IMR-90 (cell line): ENCODE data around the gene WAC. TPM values are rescaled to one million over a fixed set of nuclear protein-coding genes. Genes with fewer than 3 reads are reported as not detected.

Source experiments
- ATAC-seq: fragments of 200-7000 bp; cut with Tn5 transposase; 2 replicates; pipeline ENCODE4 v1.9.1; 2020; ENCODE audit warnings: low read depth, mild to moderate bottlenecking, moderate library complexity
- BruUV-seq: library from RNA; stranded (reverse); fragments of 400-500 nt; replicated peaks from 2 replicates; lab custom pipeline; 2021; lab: Mats Ljungman, UMichigan
- CTCF ChIA-PET: fragments of 300-600 bp; formaldehyde crosslinking; extraction: SDS; loops from one replicate; lab custom pipeline; 2021; ENCODE audit warnings: antibody characterized with exemption; lab: Yijun Ruan, JAX
- POLR2A ChIA-PET: fragments of 300-600 bp; sonication (Branson Sonifier 250); formaldehyde crosslinking; loops from one replicate; lab custom pipeline; 2022; ENCODE audit warnings: antibody characterized with exemption; ENCODE audit not compliant: unreplicated experiment; lab: Charles Lee
- DNase-seq: peaks from one replicate; pipeline ENCODE4 v3.0.0; 2013
- H2AFZ ChIP-seq: replicated peaks from 2 replicates; pipeline ENCODE3; 2013; ENCODE audit warnings: low read length, mild to moderate bottlenecking; ENCODE audit not compliant: poor library complexity
- H2AK5ac ChIP-seq: 2 replicates; pipeline ENCODE4 v1.6.1; 2013; ENCODE audit warnings: low read depth, low read length, inconsistent platforms
- H2AK9ac ChIP-seq: replicated peaks from 2 replicates; pipeline ENCODE3; 2013; ENCODE audit warnings: mild to moderate bottlenecking, low read depth, low read length, moderate library complexity; ENCODE audit not compliant: poor library complexity
- H2BK120ac ChIP-seq: 2 replicates; pipeline ENCODE4 v1.6.1; 2013; ENCODE audit warnings: low read depth, low read length, inconsistent platforms
- H2BK15ac ChIP-seq: 3 replicates; pipeline ENCODE4 v1.6.1; 2013; ENCODE audit warnings: low read depth, low read length, inconsistent platforms
- H2BK20ac ChIP-seq: 2 replicates; pipeline ENCODE4 v1.6.1; 2013; ENCODE audit warnings: low read depth, mild to moderate bottlenecking, inconsistent platforms, low read length, moderate library complexity
- H2BK5ac ChIP-seq: 2 replicates; pipeline ENCODE4 v1.6.1; 2013; ENCODE audit warnings: mild to moderate bottlenecking, low read depth, low read length, inconsistent platforms; ENCODE audit not compliant: poor library complexity, severe bottlenecking
- H3K14ac ChIP-seq: replicated peaks from 2 replicates; pipeline ENCODE4 v1.6.1; 2013; ENCODE audit warnings: low read depth, low read length, inconsistent platforms
- H3K18ac ChIP-seq: 2 replicates; pipeline ENCODE4 v1.6.1; 2013; ENCODE audit warnings: low read depth, low read length, control low read depth
- H3K23ac ChIP-seq: 2 replicates; pipeline ENCODE4 v1.6.1; 2013; ENCODE audit warnings: low read depth, low read length, inconsistent platforms
- H3K27ac ChIP-seq: 2 replicates; pipeline ENCODE4 v1.5.1; 2013; ENCODE audit warnings: mild to moderate bottlenecking, control low read depth, low read length; ENCODE audit not compliant: insufficient read depth
- H3K27me3 ChIP-seq: 2 replicates; pipeline ENCODE4 v1.6.1; 2013; ENCODE audit warnings: low read length; ENCODE audit not compliant: control insufficient read depth, insufficient read depth
- H3K36me3 ChIP-seq: 2 replicates; pipeline ENCODE4 v1.6.1; 2013; ENCODE audit warnings: low read length, mixed read lengths; ENCODE audit not compliant: control insufficient read depth, insufficient read depth
- H3K4ac ChIP-seq: 2 replicates; pipeline ENCODE4 v1.6.1; 2013; ENCODE audit warnings: low read depth, low read length, inconsistent platforms
- H3K4me1 ChIP-seq: 2 replicates; pipeline ENCODE4 v1.6.1; 2013; ENCODE audit warnings: low read length, mixed read lengths; ENCODE audit not compliant: control insufficient read depth, insufficient read depth
- H3K4me2 ChIP-seq: 2 replicates; pipeline ENCODE4 v1.6.1; 2013; ENCODE audit warnings: low read depth, mild to moderate bottlenecking, control low read depth, low read length, moderate library complexity
- H3K4me3 ChIP-seq: 2 replicates; pipeline ENCODE4 v1.5.1; 2013; ENCODE audit warnings: low read depth, mild to moderate bottlenecking, control low read depth, low read length, moderate library complexity; ENCODE audit not compliant: insufficient read depth
- H3K56ac ChIP-seq: 2 replicates; pipeline ENCODE4 v1.6.1; 2013; ENCODE audit warnings: low read length, inconsistent platforms; ENCODE audit not compliant: insufficient read depth; ENCODE audit errors: extremely low read depth
- H3K79me1 ChIP-seq, 2 experiments: 2 replicates each; pipeline ENCODE4 v1.6.1; 2013; ENCODE audit warnings: low read length in 2 of 2, inconsistent platforms in 1 of 2, low read depth in 1 of 2
- H3K9ac ChIP-seq: 2 replicates; pipeline ENCODE4 v1.6.1; 2013; ENCODE audit warnings: low read depth, low read length, control low read depth
- H3K9me1 ChIP-seq: 2 replicates; pipeline ENCODE4 v1.6.1; 2013; ENCODE audit warnings: low read length, inconsistent platforms; ENCODE audit not compliant: insufficient read depth
- H3K9me3 ChIP-seq: 2 replicates; pipeline ENCODE4 v1.6.1; 2013; ENCODE audit warnings: low read length; ENCODE audit not compliant: control insufficient read depth, insufficient read depth
- H4K20me1 ChIP-seq: 2 replicates; pipeline ENCODE4 v1.6.1; 2013; ENCODE audit warnings: low read length, inconsistent platforms; ENCODE audit not compliant: insufficient read depth
- H4K5ac ChIP-seq: 2 replicates; pipeline ENCODE4 v1.6.1; 2013; ENCODE audit warnings: mild to moderate bottlenecking, low read depth, low read length, control low read depth
- H4K8ac ChIP-seq, 2 experiments: 2 replicates each; pipeline ENCODE4 v1.6.1; 2013; ENCODE audit warnings: low read depth in 2 of 2, low read length in 2 of 2, control low read depth in 1 of 2, inconsistent platforms in 1 of 2
- H4K91ac ChIP-seq: 2 replicates; pipeline ENCODE4 v1.6.1; 2013; ENCODE audit warnings: low read depth, low read length, inconsistent platforms; ENCODE audit not compliant: insufficient read depth
- FOS ChIP-seq: fragments of 150-350 bp; IDR thresholded peaks from 2 replicates; pipeline ENCODE4 v1.6.1; 2016; ENCODE audit warnings: low read depth, low read length
- MAFK ChIP-seq: IDR thresholded peaks from 2 replicates; pipeline ENCODE4 v1.6.1; 2012; ENCODE audit warnings: low read depth, low read length, improper control_type of control experiment
- MXI1 ChIP-seq: IDR thresholded peaks from 2 replicates; pipeline ENCODE4 v1.6.1; 2012; ENCODE audit warnings: low read depth, mild to moderate bottlenecking, low read length, moderate library complexity, borderline replicate concordance
- POLR2A ChIP-seq: IDR thresholded peaks from 2 replicates; pipeline ENCODE4 v1.6.1; 2012; ENCODE audit warnings: mild to moderate bottlenecking, low read depth, low read length
- WGBS, 2 experiments: methylation state at CpG; one replicate each; pipeline versions ENCODE4 v1.1.5 to v1.1.7; 2013; ENCODE audit warnings: missing lambda C conversion rate in 2 of 2; ENCODE audit not compliant: insufficient read length in 1 of 2; ENCODE audit errors: extremely low coverage in 2 of 2; 5-methylcytosine and 5-hydroxymethylcytosine counted together
- dilution Hi-C: fragments of 300-500 bp; cut with HindIII; formaldehyde crosslinking; loops from one replicate; pipeline ENCODE4 v1.14.3; 2018; ENCODE audit warnings: low sequenced_read_pairs; ENCODE audit not compliant: unreplicated experiment
- in situ Hi-C: fragments of 300-500 bp; cut with MboI; formaldehyde crosslinking; loops from 3 replicates; pipeline ENCODE4 v1.14.3; 2019; ENCODE audit warnings: low sequenced_read_pairs, inconsistent platforms, mixed read lengths
- intact Hi-C: fragments of 100-400 bp; cut with micrococcal nuclease; formaldehyde crosslinking; loops from 2 replicates; pipeline ENCODE4 v1.10.0; 2022
- polyA plus RNA-seq, 3 experiments: library from polyadenylated mRNA; depleted of rRNA; stranded (reverse); fragments of >200 nt; gene quantifications; 2 replicates each; pipeline ENCODE4 v1.2.3, GENCODE V29; 2012; ENCODE audit warnings: low replicate concordance in 1 of 3
- total RNA-seq: library from RNA; depleted of rRNA; stranded (reverse); fragments of >200 nt; gene quantifications from 2 replicates; pipeline ENCODE4 v1.2.3, GENCODE V29; 2012
- TF ChIP-seq, protein P1 (sequence below): conservative IDR thresholded peaks from 2 replicates; pipeline ENCODE4 v1.5.1; 2012; ENCODE audit warnings: mild to moderate bottlenecking, low read depth, low read length, improper control_type of control experiment

Gene WAC
- total and polyA plus RNA-seq, 2 of the 4 experiments (the other 2 are of a cell fraction), result 39.6 to 52.2 TPM

DNA sequence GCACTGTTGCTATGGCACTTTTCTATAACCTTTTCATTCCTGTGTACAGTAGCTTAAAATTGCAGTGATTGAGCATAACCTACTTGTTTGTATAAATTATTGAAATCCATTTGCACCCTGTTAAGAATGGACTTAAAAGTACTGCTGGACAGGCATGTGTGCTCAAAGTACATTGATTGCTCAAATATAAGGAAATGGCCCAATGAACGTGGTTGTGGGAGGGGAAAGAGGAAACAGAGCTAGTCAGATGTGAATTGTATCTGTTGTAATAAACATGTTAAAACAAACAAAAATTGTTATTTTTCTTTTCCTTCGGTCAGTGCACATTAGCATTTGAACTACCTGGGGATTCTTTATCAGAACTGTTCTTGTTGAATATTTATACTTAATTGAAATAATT, 87.3 kb downstream of the WAC start:
- DNase-seq, result no peak
- ChIA-PET CTCF (interaction anchor here (1.7 kb wide), 1 partner anchor 44 kb away, joined by 6 read pairs; no protein-coding TSS in a partner anchor), POLR2A (interaction anchor here (0.6 kb wide), 1 partner anchor 41 kb away, joined by 3 read pairs; no protein-coding TSS in a partner anchor)
- TSS peak; percentile 88 for BruUV-seq
- in situ Hi-C loops (no loop called here), intact Hi-C loops (no loop called here), dilution Hi-C loops (no loop called here)
- H4K91ac ChIP-seq, result no peak overlapping the region
- H3K9me1 ChIP-seq, result peaks cover 3% of the 10 kb centered on the region
- peaks cover 11 to 13% of the 10 kb centered on the region in 2 experiments for H3K79me1 ChIP-seq
- H3K9ac ChIP-seq, result no peak overlapping the region
- no peaks in the 10 kb centered on the region for H3K4me1 ChIP-seq
- no peak overlapping the region for H3K56ac ChIP-seq
- no CpG with 5 or more reads among the region's 2 CpGs for WGBS, 2 experiments
- no peak overlapping the region for H3K4ac ChIP-seq
- no peak for TF ChIP-seq FOS
- TF ChIP-seq MXI1, result no peak
- no peak for TF ChIP-seq POLR2A
- TF ChIP-seq, protein P1, sequence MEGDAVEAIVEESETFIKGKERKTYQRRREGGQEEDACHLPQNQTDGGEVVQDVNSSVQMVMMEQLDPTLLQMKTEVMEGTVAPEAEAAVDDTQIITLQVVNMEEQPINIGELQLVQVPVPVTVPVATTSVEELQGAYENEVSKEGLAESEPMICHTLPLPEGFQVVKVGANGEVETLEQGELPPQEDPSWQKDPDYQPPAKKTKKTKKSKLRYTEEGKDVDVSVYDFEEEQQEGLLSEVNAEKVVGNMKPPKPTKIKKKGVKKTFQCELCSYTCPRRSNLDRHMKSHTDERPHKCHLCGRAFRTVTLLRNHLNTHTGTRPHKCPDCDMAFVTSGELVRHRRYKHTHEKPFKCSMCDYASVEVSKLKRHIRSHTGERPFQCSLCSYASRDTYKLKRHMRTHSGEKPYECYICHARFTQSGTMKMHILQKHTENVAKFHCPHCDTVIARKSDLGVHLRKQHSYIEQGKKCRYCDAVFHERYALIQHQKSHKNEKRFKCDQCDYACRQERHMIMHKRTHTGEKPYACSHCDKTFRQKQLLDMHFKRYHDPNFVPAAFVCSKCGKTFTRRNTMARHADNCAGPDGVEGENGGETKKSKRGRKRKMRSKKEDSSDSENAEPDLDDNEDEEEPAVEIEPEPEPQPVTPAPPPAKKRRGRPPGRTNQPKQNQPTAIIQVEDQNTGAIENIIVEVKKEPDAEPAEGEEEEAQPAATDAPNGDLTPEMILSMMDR, result no peak
- no peak for TF ChIP-seq MAFK
- no peak overlapping the region for H2BK5ac ChIP-seq
- no peaks in the 10 kb centered on the region for H3K27me3 ChIP-seq
- no peak overlapping the region for H4K5ac ChIP-seq
- H2AK5ac ChIP-seq, result no peak overlapping the region
- no peak overlapping the region for H2AK9ac ChIP-seq
- H4K20me1 ChIP-seq, result peaks cover 9% of the 10 kb centered on the region; the same call in 1 of the 2 replicates
- H3K36me3 ChIP-seq, result peaks cover 25% of the 10 kb centered on the region
- no peak overlapping the region for H2AFZ ChIP-seq
- H3K23ac ChIP-seq, result no peak overlapping the region
- no peak overlapping the region for H3K27ac ChIP-seq
- no peak overlapping the region for H3K4me3 ChIP-seq
- H2BK15ac ChIP-seq, result no peak overlapping the region
- H3K18ac ChIP-seq, result no peak overlapping the region
- no peak overlapping the region for H2BK20ac ChIP-seq
- H2BK120ac ChIP-seq, result no peak overlapping the region
- no peak overlapping the region for H3K4me2 ChIP-seq
- H4K8ac ChIP-seq, result no peak overlapping the region
- no peak for ATAC-seq
- no peaks in the 10 kb centered on the region for H3K9me3 ChIP-seq
- no peak overlapping the region for H3K14ac ChIP-seq
